ENCODE data around the gene RNASEH1.
A peak's percentile ranks its signal among the peaks of the same experiment; 100 is the strongest.

RNASEH1 gene

DNA sequence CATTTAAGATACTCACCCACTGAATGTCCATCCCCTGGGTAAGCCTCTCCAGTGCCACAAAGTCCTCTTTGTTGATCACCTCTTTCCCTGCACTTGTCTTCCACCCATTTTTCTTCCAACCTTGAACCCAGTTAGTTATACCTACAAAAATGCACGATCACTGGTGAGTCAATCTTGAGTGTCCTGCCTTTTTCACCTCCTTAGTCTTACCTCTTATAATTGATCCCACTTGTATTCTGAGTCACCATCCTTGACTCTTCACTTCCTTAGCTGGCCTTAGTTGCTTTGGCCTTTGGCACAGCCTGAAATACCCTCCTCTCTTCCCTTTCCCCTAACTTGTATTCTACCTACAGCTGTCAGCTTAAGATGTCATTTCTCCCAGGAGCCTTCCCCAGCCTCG, 10.2 kb downstream of the RNASEH1 start:
- DNase-seq: no peak

DNA sequence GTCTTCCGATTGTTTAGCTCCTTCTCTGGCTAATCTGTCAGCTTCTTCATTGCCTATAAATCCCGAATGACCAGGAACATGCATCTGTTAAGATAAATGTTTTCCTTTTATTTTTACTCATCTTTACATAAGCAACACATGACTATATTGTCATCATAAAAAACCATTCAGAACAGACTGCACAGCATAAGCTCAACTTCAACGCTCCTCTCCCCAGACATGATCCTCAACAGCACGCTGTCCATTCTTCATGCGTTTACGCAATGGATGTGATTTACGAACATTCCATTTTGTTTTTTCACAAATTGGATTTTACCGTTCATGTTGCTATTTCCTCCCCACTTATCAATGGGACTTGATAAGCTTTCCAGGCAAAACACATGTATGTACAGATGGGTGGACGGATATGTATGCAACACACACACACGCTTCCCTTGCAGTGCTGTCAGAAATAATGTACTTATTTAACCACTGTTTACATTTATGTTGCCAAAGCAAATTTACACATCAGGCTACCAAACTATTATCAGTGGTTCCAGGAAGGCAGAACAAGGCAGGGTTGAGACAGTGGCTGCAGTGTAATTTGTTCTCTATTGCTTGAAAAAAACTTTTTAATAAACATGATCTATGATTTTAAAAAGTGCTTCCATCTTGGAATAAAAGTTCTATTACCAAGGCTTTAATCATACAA, 12.2 kb downstream of the RNASEH1 start:
- DNase-seq: no peak

GRCh38 chr2:3543023-3543683, 15.0 kb downstream of the RNASEH1 start:
- DNase-seq: no peak

- DNase-seq: no peak
Measured at GRCh38 chr2:3542107-3542506, 16.0 kb downstream of the RNASEH1 start.

DNA sequence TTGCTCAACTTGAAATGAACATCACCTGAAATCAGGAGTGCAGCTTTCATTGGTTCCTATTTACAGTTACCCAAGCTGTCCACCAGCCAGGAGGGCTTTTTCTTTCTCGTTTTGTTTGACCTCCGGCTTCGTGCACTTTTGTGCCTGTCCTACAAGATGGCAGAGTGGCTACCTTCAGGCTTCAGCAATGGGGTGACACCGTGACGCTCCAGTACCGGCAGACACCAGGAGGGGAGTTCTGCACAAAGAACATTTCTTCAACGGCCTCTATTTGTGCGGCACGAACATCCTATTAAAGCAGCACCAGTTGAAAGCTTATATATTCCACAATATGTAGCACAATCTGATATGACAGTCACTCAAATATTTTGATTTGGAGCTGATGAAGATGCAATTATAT, 18.3 kb downstream of the RNASEH1 start:
- DNase-seq: no peak

GRCh38 chr2:3536682-3537632, 21.2 kb downstream of the RNASEH1 start:
- no peak for DNase-seq

GRCh38 chr2:3535794-3536681, 22.1 kb downstream of the RNASEH1 start:
- no peak for DNase-seq

DNA sequence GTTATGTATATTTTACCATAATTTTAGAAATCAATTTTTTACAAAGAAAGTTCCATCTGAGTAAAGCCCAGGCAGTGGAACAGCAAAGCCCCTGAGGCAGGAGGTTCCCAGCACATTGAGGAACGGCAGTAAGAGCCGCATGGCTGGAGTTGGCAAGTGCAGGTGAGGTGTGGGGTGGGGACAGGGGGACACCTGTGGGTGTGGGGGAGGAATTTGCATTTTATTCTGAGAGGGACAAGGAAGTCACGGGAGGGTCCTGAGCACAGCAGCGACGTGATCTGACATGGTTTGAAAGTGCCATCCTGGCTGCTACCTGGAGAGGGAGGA, 22.7 kb downstream of the RNASEH1 start:
- DNase-seq: no peak

- no peak for DNase-seq
Measured at GRCh38 chr2:3534251-3534814, 23.8 kb downstream of the RNASEH1 start.

- no peak for DNase-seq
Measured at GRCh38 chr2:3533836-3534235, 24.3 kb downstream of the RNASEH1 start.

- no peak for DNase-seq
Measured at GRCh38 chr2:3532941-3533340, 25.2 kb downstream of the RNASEH1 start.

- DNase-seq: peak; percentile 24
Measured at GRCh38 chr2:3529316-3530025, 28.7 kb downstream of the RNASEH1 start.

GRCh38 chr2:3527886-3528785, 30.0 kb downstream of the RNASEH1 start:
- DNase-seq: peak; percentile 37

DNA sequence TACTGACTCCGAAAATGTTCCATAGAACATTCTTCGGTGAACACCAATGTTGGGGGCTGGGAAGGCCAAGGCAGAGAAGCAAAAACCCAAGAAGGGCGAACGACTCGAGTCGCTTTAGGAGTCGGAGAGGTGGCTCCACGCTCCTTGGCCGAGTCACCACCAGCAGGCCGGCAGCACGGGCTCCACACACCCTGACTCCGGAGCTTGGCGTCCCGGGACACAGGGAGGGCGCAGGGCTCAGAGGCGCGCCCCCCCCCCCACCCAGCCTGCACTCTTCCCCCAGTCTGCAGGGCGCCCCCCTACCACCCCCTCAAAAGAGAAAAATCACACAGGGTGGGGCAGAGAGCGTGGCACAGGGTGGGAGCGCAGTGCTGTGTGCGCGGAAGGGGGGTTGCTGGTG, 31.3 kb downstream of the RNASEH1 start:
- DNase-seq: peak; percentile 21

DNA sequence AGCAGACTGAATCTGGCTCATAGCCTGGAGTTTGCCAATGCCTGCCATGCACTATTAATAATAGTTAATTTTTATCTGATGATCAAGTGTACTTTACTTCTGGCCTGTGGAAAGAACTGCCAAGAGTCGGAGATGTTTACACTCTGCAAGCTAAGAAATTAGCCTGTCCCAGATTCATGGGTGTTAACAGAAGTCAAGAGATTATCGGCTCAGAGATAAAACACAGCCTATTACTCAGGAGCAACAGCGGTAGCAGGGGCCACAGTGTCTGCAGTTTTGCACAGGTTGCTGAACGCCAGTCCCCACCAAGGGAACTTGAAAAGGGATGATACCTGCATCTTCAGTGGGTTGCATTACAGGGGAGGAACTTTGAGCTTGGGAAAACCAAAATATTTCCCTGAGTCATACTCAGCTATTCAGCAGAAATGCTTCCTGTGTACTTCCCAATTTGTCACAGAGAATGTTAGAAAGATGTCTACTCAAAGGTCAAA, 34.5 kb downstream of the RNASEH1 start:
- DNase-seq: no peak

DNA sequence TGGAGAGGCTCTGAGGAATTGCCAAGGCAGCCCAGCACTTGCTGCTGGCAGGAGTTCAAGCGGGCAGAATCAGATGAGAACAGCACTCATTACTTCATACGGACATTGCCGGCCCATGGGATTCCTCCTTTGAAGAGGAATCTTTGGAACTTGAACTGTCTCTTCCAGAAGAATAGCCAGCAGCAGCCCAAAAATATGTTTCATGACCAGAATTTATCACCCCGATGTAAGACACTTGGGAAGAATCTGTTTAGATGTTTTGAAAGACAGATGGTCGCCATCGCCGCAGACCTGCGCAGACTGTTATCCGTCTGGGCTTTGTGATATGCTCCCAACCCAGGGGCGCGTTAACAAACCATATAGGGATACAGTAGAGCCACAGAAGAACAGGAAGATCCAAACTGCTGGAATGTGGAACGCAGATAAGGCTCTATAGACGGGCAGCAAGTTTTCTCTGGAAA, 35.1 kb downstream of the RNASEH1 start:
- DNase-seq: no peak

GRCh38 chr2:3520591-3520990, 37.5 kb downstream of the RNASEH1 start:
- peak; percentile 56 for DNase-seq

- peak; percentile 91 for DNase-seq
Measured at GRCh38 chr2:3519255-3520205, 38.6 kb downstream of the RNASEH1 start, which contains the start of gene ADI1. Gene ADI1, minus strand, starts transcription at chr2:3519531. Its CDS starts 44 bp downstream, at chr2:3519487.

All from activated CD8-positive, alpha-beta memory T cell treated with anti-CD3 and anti-CD28 coated beads for 24 hours (primary cell).